Measurements from ENCODE around the gene EFL1. TPM values are rescaled to one million over a fixed set of nuclear protein-coding genes. Genes with fewer than 3 reads are reported as not detected.

The EFL1 gene
- total RNA-seq, 1 experiment from 2014 or later, result 27.5 TPM

DNA sequence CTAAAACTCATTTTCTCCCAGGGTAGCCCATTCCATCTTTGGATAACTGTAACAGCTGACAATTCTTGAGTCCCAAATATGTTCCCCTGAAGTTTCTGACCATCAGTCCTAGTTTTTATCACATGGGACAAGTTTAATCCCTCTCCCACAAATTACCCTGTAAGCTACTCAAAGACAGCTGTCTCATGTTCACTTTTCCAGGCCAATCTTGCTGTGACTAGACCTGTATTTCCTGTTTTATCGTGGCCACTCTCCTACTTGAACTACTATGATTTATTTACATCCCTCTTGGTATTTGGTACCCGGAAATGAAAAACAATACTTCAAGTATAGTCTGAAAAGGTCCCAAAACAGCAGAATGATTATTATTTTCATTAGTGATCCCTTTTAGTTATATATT lies 121.6 kb downstream of the EFL1 start:
- CTCF ChIA-PET, result interaction anchor here (0.7 to 3.2 kb wide), 10 partner anchors 10 to 1289 kb away, joined by 3 to 25 read pairs (median 4); no protein-coding TSS in a partner anchor
- Mint-ChIP-seq H3K36me3 (no peaks in the 10 kb centered on the region; the same call in 1 of the 2 replicates), H3K27ac (peak overlapping the region; percentile 23; the same call in 1 of the 2 replicates), H3K27me3 (ENCODE audit: low read depth) (no peaks in the 10 kb centered on the region), H3K9me3 (no peaks in the 10 kb centered on the region), H3K4me1 (no peaks in the 10 kb centered on the region), H3K4me3 (no peak overlapping the region)
- POLR2A ChIA-PET, result no interaction called here
- DNase-seq (ENCODE audit: low spot score) (no peak), ATAC-seq (no peak)
- TF ChIP-seq ETV6 (CRISPR knock-in tag; IDR thresholded peaks at IDR 0.05) (no peak), SOX15 (CRISPR knock-in tag; IDR thresholded peaks at IDR 0.05) (no peak), OVOL2 (CRISPR knock-in tag; IDR thresholded peaks at IDR 0.05; ENCODE audit: borderline replicate concordance) (no peak), ZNF138 (CRISPR knock-in tag; conservative IDR thresholded peaks at IDR 0.05) (no peak), NR1H2 (CRISPR knock-in tag; IDR thresholded peaks at IDR 0.05) (no peak), ZNF317 (CRISPR knock-in tag; IDR thresholded peaks at IDR 0.05; ENCODE audit: borderline replicate concordance, low read depth) (no peak)
- TF ChIP-seq, protein P1, sequence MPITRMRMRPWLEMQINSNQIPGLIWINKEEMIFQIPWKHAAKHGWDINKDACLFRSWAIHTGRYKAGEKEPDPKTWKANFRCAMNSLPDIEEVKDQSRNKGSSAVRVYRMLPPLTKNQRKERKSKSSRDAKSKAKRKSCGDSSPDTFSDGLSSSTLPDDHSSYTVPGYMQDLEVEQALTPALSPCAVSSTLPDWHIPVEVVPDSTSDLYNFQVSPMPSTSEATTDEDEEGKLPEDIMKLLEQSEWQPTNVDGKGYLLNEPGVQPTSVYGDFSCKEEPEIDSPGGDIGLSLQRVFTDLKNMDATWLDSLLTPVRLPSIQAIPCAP (CRISPR knock-in tag; IDR thresholded peaks at IDR 0.05), result no peak
- TF ChIP-seq, protein P2, sequence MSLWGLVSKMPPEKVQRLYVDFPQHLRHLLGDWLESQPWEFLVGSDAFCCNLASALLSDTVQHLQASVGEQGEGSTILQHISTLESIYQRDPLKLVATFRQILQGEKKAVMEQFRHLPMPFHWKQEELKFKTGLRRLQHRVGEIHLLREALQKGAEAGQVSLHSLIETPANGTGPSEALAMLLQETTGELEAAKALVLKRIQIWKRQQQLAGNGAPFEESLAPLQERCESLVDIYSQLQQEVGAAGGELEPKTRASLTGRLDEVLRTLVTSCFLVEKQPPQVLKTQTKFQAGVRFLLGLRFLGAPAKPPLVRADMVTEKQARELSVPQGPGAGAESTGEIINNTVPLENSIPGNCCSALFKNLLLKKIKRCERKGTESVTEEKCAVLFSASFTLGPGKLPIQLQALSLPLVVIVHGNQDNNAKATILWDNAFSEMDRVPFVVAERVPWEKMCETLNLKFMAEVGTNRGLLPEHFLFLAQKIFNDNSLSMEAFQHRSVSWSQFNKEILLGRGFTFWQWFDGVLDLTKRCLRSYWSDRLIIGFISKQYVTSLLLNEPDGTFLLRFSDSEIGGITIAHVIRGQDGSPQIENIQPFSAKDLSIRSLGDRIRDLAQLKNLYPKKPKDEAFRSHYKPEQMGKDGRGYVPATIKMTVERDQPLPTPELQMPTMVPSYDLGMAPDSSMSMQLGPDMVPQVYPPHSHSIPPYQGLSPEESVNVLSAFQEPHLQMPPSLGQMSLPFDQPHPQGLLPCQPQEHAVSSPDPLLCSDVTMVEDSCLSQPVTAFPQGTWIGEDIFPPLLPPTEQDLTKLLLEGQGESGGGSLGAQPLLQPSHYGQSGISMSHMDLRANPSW (CRISPR knock-in tag; conservative IDR thresholded peaks at IDR 0.05; ENCODE audit: low read depth), result no peak
- TF ChIP-seq, protein P3, sequence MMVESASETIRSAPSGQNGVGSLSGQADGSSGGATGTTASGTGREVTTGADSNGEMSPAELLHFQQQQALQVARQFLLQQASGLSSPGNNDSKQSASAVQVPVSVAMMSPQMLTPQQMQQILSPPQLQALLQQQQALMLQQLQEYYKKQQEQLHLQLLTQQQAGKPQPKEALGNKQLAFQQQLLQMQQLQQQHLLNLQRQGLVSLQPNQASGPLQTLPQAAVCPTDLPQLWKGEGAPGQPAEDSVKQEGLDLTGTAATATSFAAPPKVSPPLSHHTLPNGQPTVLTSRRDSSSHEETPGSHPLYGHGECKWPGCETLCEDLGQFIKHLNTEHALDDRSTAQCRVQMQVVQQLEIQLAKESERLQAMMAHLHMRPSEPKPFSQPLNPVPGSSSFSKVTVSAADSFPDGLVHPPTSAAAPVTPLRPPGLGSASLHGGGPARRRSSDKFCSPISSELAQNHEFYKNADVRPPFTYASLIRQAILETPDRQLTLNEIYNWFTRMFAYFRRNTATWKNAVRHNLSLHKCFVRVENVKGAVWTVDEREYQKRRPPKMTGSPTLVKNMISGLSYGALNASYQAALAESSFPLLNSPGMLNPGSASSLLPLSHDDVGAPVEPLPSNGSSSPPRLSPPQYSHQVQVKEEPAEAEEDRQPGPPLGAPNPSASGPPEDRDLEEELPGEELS (CRISPR knock-in tag; IDR thresholded peaks at IDR 0.05), result no peak

DNA sequence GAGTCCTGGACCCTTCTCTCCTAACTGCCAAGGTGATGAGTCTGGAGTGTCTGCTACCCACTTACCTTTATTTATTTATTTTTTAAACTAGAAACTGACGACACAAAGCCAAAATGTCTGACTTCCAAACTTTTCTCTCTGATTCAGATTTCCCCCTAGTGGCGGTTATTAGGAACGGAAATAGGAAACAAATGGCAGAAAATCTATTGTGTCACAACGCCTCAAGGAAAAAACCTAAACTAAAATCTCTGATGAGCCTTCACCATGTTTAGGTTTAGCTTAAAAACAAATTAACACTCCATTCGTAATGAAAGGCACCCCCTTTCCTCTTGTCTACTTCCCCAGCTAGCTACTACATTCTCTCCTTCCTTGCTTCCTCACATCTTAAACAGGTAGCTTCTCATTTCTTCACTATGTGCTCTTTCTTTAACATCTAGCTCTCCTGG lies 122.7 kb downstream of the EFL1 start:
- DNase-seq (ENCODE audit: low spot score), result no peak
- no peak for ATAC-seq
- Mint-ChIP-seq H3K9me3 (no peaks in the 10 kb centered on the region), H3K27me3 (ENCODE audit: low read depth) (no peaks in the 10 kb centered on the region), H3K27ac (no peak overlapping the region), H3K36me3 (no peaks in the 10 kb centered on the region; the same call in 1 of the 2 replicates), H3K4me1 (no peaks in the 10 kb centered on the region), H3K4me3 (no peak overlapping the region)
- POLR2A ChIA-PET, result no interaction called here
- TF ChIP-seq RELA (CRISPR knock-in tag; IDR thresholded peaks at IDR 0.05; ENCODE audit: borderline replicate concordance) (no peak), ZNF671 (CRISPR knock-in tag; IDR thresholded peaks at IDR 0.05) (no peak), ZNF396 (CRISPR knock-in tag; IDR thresholded peaks at IDR 0.05; ENCODE audit: borderline replicate concordance) (no peak)
- TF ChIP-seq, protein P4, sequence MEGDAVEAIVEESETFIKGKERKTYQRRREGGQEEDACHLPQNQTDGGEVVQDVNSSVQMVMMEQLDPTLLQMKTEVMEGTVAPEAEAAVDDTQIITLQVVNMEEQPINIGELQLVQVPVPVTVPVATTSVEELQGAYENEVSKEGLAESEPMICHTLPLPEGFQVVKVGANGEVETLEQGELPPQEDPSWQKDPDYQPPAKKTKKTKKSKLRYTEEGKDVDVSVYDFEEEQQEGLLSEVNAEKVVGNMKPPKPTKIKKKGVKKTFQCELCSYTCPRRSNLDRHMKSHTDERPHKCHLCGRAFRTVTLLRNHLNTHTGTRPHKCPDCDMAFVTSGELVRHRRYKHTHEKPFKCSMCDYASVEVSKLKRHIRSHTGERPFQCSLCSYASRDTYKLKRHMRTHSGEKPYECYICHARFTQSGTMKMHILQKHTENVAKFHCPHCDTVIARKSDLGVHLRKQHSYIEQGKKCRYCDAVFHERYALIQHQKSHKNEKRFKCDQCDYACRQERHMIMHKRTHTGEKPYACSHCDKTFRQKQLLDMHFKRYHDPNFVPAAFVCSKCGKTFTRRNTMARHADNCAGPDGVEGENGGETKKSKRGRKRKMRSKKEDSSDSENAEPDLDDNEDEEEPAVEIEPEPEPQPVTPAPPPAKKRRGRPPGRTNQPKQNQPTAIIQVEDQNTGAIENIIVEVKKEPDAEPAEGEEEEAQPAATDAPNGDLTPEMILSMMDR (IDR thresholded peaks at IDR 0.05), result peak; percentile 51
- CTCF ChIA-PET, result interaction anchor here (0.6 to 3.2 kb wide), 15 partner anchors 9 to 729 kb away, joined by 3 to 25 read pairs (median 4); no protein-coding TSS in a partner anchor

DNA sequence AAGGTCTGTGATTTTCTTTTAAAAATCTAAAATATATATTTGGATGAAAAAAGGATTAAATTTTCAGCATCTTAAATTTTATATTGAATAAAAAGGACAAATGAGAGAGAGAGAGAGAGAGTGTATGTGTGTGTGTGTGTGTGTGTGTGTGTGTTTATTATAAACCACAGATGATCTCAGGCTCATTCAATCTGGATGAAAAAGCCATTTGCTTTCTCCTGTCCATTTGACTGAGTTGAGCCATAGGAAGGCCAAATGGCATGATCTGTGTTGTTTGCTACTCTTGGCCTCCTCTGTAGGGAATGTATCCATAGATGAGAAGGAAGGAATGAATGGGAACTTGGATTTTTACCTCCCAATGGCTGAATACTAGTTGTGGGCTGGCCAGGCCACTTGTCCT lies 124.2 kb downstream of the EFL1 start:
- Mint-ChIP-seq H3K27me3 (ENCODE audit: low read depth) (no peaks in the 10 kb centered on the region), H3K36me3 (no peaks in the 10 kb centered on the region; the same call in 1 of the 2 replicates), H3K9me3 (no peaks in the 10 kb centered on the region), H3K4me3 (no peak overlapping the region), H3K27ac (no peak overlapping the region), H3K4me1 (no peaks in the 10 kb centered on the region)
- ATAC-seq (no peak), DNase-seq (ENCODE audit: low spot score) (no peak)
- ChIA-PET CTCF (no interaction called here), POLR2A (no interaction called here)
- TF ChIP-seq, protein P5, sequence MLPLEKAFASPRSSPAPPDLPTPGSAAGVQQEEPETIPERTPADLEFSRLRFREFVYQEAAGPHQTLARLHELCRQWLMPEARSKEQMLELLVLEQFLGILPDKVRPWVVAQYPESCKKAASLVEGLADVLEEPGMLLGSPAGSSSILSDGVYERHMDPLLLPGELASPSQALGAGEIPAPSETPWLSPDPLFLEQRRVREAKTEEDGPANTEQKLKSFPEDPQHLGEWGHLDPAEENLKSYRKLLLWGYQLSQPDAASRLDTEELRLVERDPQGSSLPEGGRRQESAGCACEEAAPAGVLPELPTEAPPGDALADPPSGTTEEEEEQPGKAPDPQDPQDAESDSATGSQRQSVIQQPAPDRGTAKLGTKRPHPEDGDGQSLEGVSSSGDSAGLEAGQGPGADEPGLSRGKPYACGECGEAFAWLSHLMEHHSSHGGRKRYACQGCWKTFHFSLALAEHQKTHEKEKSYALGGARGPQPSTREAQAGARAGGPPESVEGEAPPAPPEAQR (CRISPR knock-in tag; IDR thresholded peaks at IDR 0.05), result no peak
- TF ChIP-seq SP1 (CRISPR knock-in tag; conservative IDR thresholded peaks at IDR 0.05), result no peak
- no peak for TF ChIP-seq FOXJ3 (CRISPR knock-in tag; IDR thresholded peaks at IDR 0.05; ENCODE audit: borderline replicate concordance)

Measured in WTC11 (cell line).